IMR-90 (cell line): ENCODE results near the gene GBX2. TPM values are rescaled to one million over a fixed set of nuclear protein-coding genes. Genes with fewer than 3 reads are reported as not detected.

Source experiments
- ATAC-seq: fragments of 200-7000 bp; cut with Tn5 transposase; 2 replicates; pipeline ENCODE4 v1.9.1; 2020; ENCODE audit warnings: low read depth, mild to moderate bottlenecking, moderate library complexity
- BruUV-seq: library from RNA; stranded (reverse); fragments of 400-500 nt; replicated peaks from 2 replicates; lab custom pipeline; 2021; lab: Mats Ljungman, UMichigan
- CTCF ChIA-PET: fragments of 300-600 bp; formaldehyde crosslinking; extraction: SDS; loops from one replicate; lab custom pipeline; 2021; ENCODE audit warnings: antibody characterized with exemption; lab: Yijun Ruan, JAX
- POLR2A ChIA-PET: fragments of 300-600 bp; sonication (Branson Sonifier 250); formaldehyde crosslinking; loops from one replicate; lab custom pipeline; 2022; ENCODE audit warnings: antibody characterized with exemption; ENCODE audit not compliant: unreplicated experiment; lab: Charles Lee
- DNase-seq: peaks from one replicate; pipeline ENCODE4 v3.0.0; 2013
- H2AFZ ChIP-seq: replicated peaks from 2 replicates; pipeline ENCODE3; 2013; ENCODE audit warnings: low read length, mild to moderate bottlenecking; ENCODE audit not compliant: poor library complexity
- H2AK5ac ChIP-seq: 2 replicates; pipeline ENCODE4 v1.6.1; 2013; ENCODE audit warnings: low read depth, low read length, inconsistent platforms
- H2AK9ac ChIP-seq: replicated peaks from 2 replicates; pipeline ENCODE3; 2013; ENCODE audit warnings: mild to moderate bottlenecking, low read depth, low read length, moderate library complexity; ENCODE audit not compliant: poor library complexity
- H2BK120ac ChIP-seq: 2 replicates; pipeline ENCODE4 v1.6.1; 2013; ENCODE audit warnings: low read depth, low read length, inconsistent platforms
- H2BK15ac ChIP-seq: 3 replicates; pipeline ENCODE4 v1.6.1; 2013; ENCODE audit warnings: low read depth, low read length, inconsistent platforms
- H2BK20ac ChIP-seq: 2 replicates; pipeline ENCODE4 v1.6.1; 2013; ENCODE audit warnings: low read depth, mild to moderate bottlenecking, inconsistent platforms, low read length, moderate library complexity
- H2BK5ac ChIP-seq: 2 replicates; pipeline ENCODE4 v1.6.1; 2013; ENCODE audit warnings: mild to moderate bottlenecking, low read depth, low read length, inconsistent platforms; ENCODE audit not compliant: poor library complexity, severe bottlenecking
- H3K14ac ChIP-seq: replicated peaks from 2 replicates; pipeline ENCODE4 v1.6.1; 2013; ENCODE audit warnings: low read depth, low read length, inconsistent platforms
- H3K18ac ChIP-seq: 2 replicates; pipeline ENCODE4 v1.6.1; 2013; ENCODE audit warnings: low read depth, low read length, control low read depth
- H3K23ac ChIP-seq: 2 replicates; pipeline ENCODE4 v1.6.1; 2013; ENCODE audit warnings: low read depth, low read length, inconsistent platforms
- H3K27ac ChIP-seq: 2 replicates; pipeline ENCODE4 v1.5.1; 2013; ENCODE audit warnings: mild to moderate bottlenecking, control low read depth, low read length; ENCODE audit not compliant: insufficient read depth
- H3K27me3 ChIP-seq: 2 replicates; pipeline ENCODE4 v1.6.1; 2013; ENCODE audit warnings: low read length; ENCODE audit not compliant: control insufficient read depth, insufficient read depth
- H3K36me3 ChIP-seq: 2 replicates; pipeline ENCODE4 v1.6.1; 2013; ENCODE audit warnings: low read length, mixed read lengths; ENCODE audit not compliant: control insufficient read depth, insufficient read depth
- H3K4ac ChIP-seq: 2 replicates; pipeline ENCODE4 v1.6.1; 2013; ENCODE audit warnings: low read depth, low read length, inconsistent platforms
- H3K4me1 ChIP-seq: 2 replicates; pipeline ENCODE4 v1.6.1; 2013; ENCODE audit warnings: low read length, mixed read lengths; ENCODE audit not compliant: control insufficient read depth, insufficient read depth
- H3K4me2 ChIP-seq: 2 replicates; pipeline ENCODE4 v1.6.1; 2013; ENCODE audit warnings: low read depth, mild to moderate bottlenecking, control low read depth, low read length, moderate library complexity
- H3K4me3 ChIP-seq: 2 replicates; pipeline ENCODE4 v1.5.1; 2013; ENCODE audit warnings: low read depth, mild to moderate bottlenecking, control low read depth, low read length, moderate library complexity; ENCODE audit not compliant: insufficient read depth
- H3K56ac ChIP-seq: 2 replicates; pipeline ENCODE4 v1.6.1; 2013; ENCODE audit warnings: low read length, inconsistent platforms; ENCODE audit not compliant: insufficient read depth; ENCODE audit errors: extremely low read depth
- H3K79me1 ChIP-seq, 2 experiments: 2 replicates each; pipeline ENCODE4 v1.6.1; 2013; ENCODE audit warnings: low read length in 2 of 2, inconsistent platforms in 1 of 2, low read depth in 1 of 2
- H3K9ac ChIP-seq: 2 replicates; pipeline ENCODE4 v1.6.1; 2013; ENCODE audit warnings: low read depth, low read length, control low read depth
- H3K9me1 ChIP-seq: 2 replicates; pipeline ENCODE4 v1.6.1; 2013; ENCODE audit warnings: low read length, inconsistent platforms; ENCODE audit not compliant: insufficient read depth
- H3K9me3 ChIP-seq: 2 replicates; pipeline ENCODE4 v1.6.1; 2013; ENCODE audit warnings: low read length; ENCODE audit not compliant: control insufficient read depth, insufficient read depth
- H4K20me1 ChIP-seq: 2 replicates; pipeline ENCODE4 v1.6.1; 2013; ENCODE audit warnings: low read length, inconsistent platforms; ENCODE audit not compliant: insufficient read depth
- H4K5ac ChIP-seq: 2 replicates; pipeline ENCODE4 v1.6.1; 2013; ENCODE audit warnings: mild to moderate bottlenecking, low read depth, low read length, control low read depth
- H4K8ac ChIP-seq, 2 experiments: 2 replicates each; pipeline ENCODE4 v1.6.1; 2013; ENCODE audit warnings: low read depth in 2 of 2, low read length in 2 of 2, control low read depth in 1 of 2, inconsistent platforms in 1 of 2
- H4K91ac ChIP-seq: 2 replicates; pipeline ENCODE4 v1.6.1; 2013; ENCODE audit warnings: low read depth, low read length, inconsistent platforms; ENCODE audit not compliant: insufficient read depth
- CEBPB ChIP-seq: IDR thresholded peaks from 2 replicates; pipeline ENCODE4 v1.6.1; 2012; ENCODE audit warnings: low read depth, low read length, improper control_type of control experiment
- CHD1 ChIP-seq: IDR thresholded peaks from 2 replicates; pipeline ENCODE4 v1.6.1; 2012; ENCODE audit warnings: low read depth, low read length, improper control_type of control experiment
- CTCF ChIP-seq: conservative IDR thresholded peaks from 2 replicates; pipeline ENCODE4 v1.5.1; 2012; ENCODE audit warnings: mild to moderate bottlenecking, low read depth, low read length, improper control_type of control experiment
- ELK1 ChIP-seq: fragments of 150-350 bp; IDR thresholded peaks from 2 replicates; pipeline ENCODE4 v1.6.1; 2016; ENCODE audit warnings: low read depth, mild to moderate bottlenecking, low read length, moderate library complexity, borderline replicate concordance
- FOS ChIP-seq: fragments of 150-350 bp; IDR thresholded peaks from 2 replicates; pipeline ENCODE4 v1.6.1; 2016; ENCODE audit warnings: low read depth, low read length
- MAFK ChIP-seq: IDR thresholded peaks from 2 replicates; pipeline ENCODE4 v1.6.1; 2012; ENCODE audit warnings: low read depth, low read length, improper control_type of control experiment
- MAZ ChIP-seq: IDR thresholded peaks from 2 replicates; pipeline ENCODE4 v1.6.1; 2012; ENCODE audit warnings: low read depth, mild to moderate bottlenecking, low read length, improper control_type of control experiment, moderate library complexity, borderline replicate concordance
- MXI1 ChIP-seq: IDR thresholded peaks from 2 replicates; pipeline ENCODE4 v1.6.1; 2012; ENCODE audit warnings: low read depth, mild to moderate bottlenecking, low read length, moderate library complexity, borderline replicate concordance
- POLR2A ChIP-seq: IDR thresholded peaks from 2 replicates; pipeline ENCODE4 v1.6.1; 2012; ENCODE audit warnings: mild to moderate bottlenecking, low read depth, low read length
- RCOR1 ChIP-seq: IDR thresholded peaks from 2 replicates; pipeline ENCODE4 v1.6.1; 2012; ENCODE audit warnings: mild to moderate bottlenecking, low read length, improper control_type of control experiment; ENCODE audit not compliant: insufficient replicate concordance
- SMC3 ChIP-seq: fragments of 150-350 bp; IDR thresholded peaks from 2 replicates; pipeline ENCODE4 v1.6.1; 2016; ENCODE audit warnings: low read depth, mild to moderate bottlenecking, antibody characterized with exemption, low read length, moderate library complexity
- WGBS, 2 experiments: methylation state at CpG; one replicate each; pipeline versions ENCODE4 v1.1.5 to v1.1.7; 2013; ENCODE audit warnings: missing lambda C conversion rate in 2 of 2; ENCODE audit not compliant: insufficient read length in 1 of 2; ENCODE audit errors: extremely low coverage in 2 of 2; 5-methylcytosine and 5-hydroxymethylcytosine counted together
- dilution Hi-C: fragments of 300-500 bp; cut with HindIII; formaldehyde crosslinking; loops from one replicate; pipeline ENCODE4 v1.14.3; 2018; ENCODE audit warnings: low sequenced_read_pairs; ENCODE audit not compliant: unreplicated experiment
- in situ Hi-C: fragments of 300-500 bp; cut with MboI; formaldehyde crosslinking; loops from 3 replicates; pipeline ENCODE4 v1.14.3; 2019; ENCODE audit warnings: low sequenced_read_pairs, inconsistent platforms, mixed read lengths
- intact Hi-C: fragments of 100-400 bp; cut with micrococcal nuclease; formaldehyde crosslinking; loops from 2 replicates; pipeline ENCODE4 v1.10.0; 2022
- polyA plus RNA-seq, 3 experiments: library from polyadenylated mRNA; depleted of rRNA; stranded (reverse); fragments of >200 nt; gene quantifications; 2 replicates each; pipeline ENCODE4 v1.2.3, GENCODE V29; 2012; ENCODE audit warnings: low replicate concordance in 1 of 3
- total RNA-seq: library from RNA; depleted of rRNA; stranded (reverse); fragments of >200 nt; gene quantifications from 2 replicates; pipeline ENCODE4 v1.2.3, GENCODE V29; 2012

Gene GBX2
- total and polyA plus RNA-seq, 2 of the 4 experiments (the other 2 are of a cell fraction) = 0.10 TPM; not detected in 1

DNA sequence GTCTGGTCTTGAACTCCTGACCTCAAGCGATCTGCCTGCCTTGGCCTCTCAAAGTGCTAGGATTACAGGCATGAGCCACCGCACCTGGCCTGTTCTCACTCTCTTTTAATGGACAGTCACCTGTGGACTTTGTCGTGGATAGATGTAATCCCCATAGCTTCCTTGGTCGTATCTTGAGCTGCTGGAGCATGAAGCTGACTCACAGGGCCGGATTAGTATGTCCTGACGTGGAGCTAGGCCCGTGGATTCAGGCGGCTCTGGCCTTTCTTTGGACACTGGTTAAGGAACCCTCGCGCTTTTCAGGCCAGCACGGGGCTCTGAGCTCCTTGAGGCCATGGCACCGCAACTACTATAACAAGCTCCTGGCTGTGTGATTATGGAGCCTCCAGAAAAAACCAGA is 27.5 kb upstream of the GBX2 start:
- DNase-seq (no peak), ATAC-seq (no peak)
- dilution Hi-C loops = loop anchor here (25.0 kb wide), 1 partner anchor 408 kb away; no protein-coding TSS in a partner anchor
- WGBS, 2 experiments = 70% methylated on average over 11 of the region's 12 CpGs; no CpG with 5 or more reads in 1 of the 2 experiments
- no peak overlapping the region for H2BK120ac ChIP-seq
- H4K91ac ChIP-seq = no peak overlapping the region
- H3K56ac ChIP-seq = no peak overlapping the region
- no peak overlapping the region for H3K14ac ChIP-seq
- no peak overlapping the region for H2BK15ac ChIP-seq
- intact Hi-C loops = no loop called here
- no peaks in the 10 kb centered on the region for H3K36me3 ChIP-seq
- H4K5ac ChIP-seq = no peak overlapping the region
- no peaks in the 10 kb centered on the region for H3K9me3 ChIP-seq
- H3K4ac ChIP-seq = no peak overlapping the region
- H2AFZ ChIP-seq = no peak overlapping the region
- H3K9me1 ChIP-seq = no peaks in the 10 kb centered on the region
- no peak overlapping the region for H3K4me2 ChIP-seq
- no peak overlapping the region for H2BK5ac ChIP-seq
- H2AK5ac ChIP-seq = no peak overlapping the region
- H3K27me3 ChIP-seq = peaks cover 17% of the 10 kb centered on the region
- no peak overlapping the region for H3K9ac ChIP-seq
- BruUV-seq = no TSS peak
- H3K4me1 ChIP-seq = no peaks in the 10 kb centered on the region
- in situ Hi-C loops = no loop called here
- no peak overlapping the region for H3K18ac ChIP-seq
- no peak overlapping the region for H3K27ac ChIP-seq
- no peak overlapping the region for H2AK9ac ChIP-seq
- no peak overlapping the region for H2BK20ac ChIP-seq
- POLR2A ChIA-PET = no interaction called here
- CTCF ChIA-PET = interaction anchor here (0.8 kb wide), 1 partner anchor 17 kb away, joined by 3 read pairs; no protein-coding TSS in a partner anchor
- no peak overlapping the region for H3K4me3 ChIP-seq
- TF ChIP-seq ELK1 = no peak
- no peak for TF ChIP-seq RCOR1
- no peak for TF ChIP-seq CTCF
- TF ChIP-seq CEBPB = no peak
- TF ChIP-seq MXI1 = no peak
- TF ChIP-seq MAZ = no peak
- no peak for TF ChIP-seq POLR2A
- TF ChIP-seq MAFK = no peak
- no peak for TF ChIP-seq FOS
- no peak for TF ChIP-seq SMC3
- TF ChIP-seq CHD1 = no peak
- H4K20me1 ChIP-seq = no peaks in the 10 kb centered on the region
- no peak overlapping the region for H3K23ac ChIP-seq
- H4K8ac ChIP-seq = no peak overlapping the region
- no peaks in the 10 kb centered on the region for H3K79me1 ChIP-seq
